H1 (cell line): ENCODE results near the gene RHBDF1. TPM values are rescaled to one million over a fixed set of nuclear protein-coding genes. Genes with fewer than 3 reads are reported as not detected.

Experiments used
- CTCF ChIA-PET: fragments of 300-600 bp; sonication (Branson Sonifier 250); formaldehyde crosslinking; loops from one replicate; lab custom pipeline; 2021; ENCODE audit not compliant: partially characterized antibody; lab: Charles Lee
- POLR2A ChIA-PET: fragments of 300-600 bp; sonication (Branson Sonifier 250); formaldehyde crosslinking; loops from one replicate; lab custom pipeline; 2021; ENCODE audit warnings: inconsistent platforms; ENCODE audit not compliant: partially characterized antibody; lab: Charles Lee
- DNase-seq, 2 experiments: peaks; one replicate each; pipeline versions ENCODE4 v3.0.0 to v3.0.0-alpha.2; 2010 to 2022; ENCODE audit warnings: low spot score in 2 of 2, low read depth in 1 of 2, mixed read lengths in 1 of 2
- FAIRE-seq: peaks from 2 replicates; lab custom pipeline; 2011; peaks lifted over from hg19 to GRCh38; lab: Jason Lieb, UNC
- H2AFZ ChIP-seq: 2 replicates; pipeline ENCODE4 v1.8.1; 2012; ENCODE audit warnings: low read length, inconsistent platforms
- H2AK5ac ChIP-seq: 2 replicates; pipeline ENCODE4 v1.6.1; 2013; ENCODE audit warnings: low read depth, low read length
- H2BK120ac ChIP-seq: replicated peaks from 2 replicates; pipeline ENCODE3; 2013; ENCODE audit warnings: low read depth, low read length, inconsistent platforms
- H2BK12ac ChIP-seq: 2 replicates; pipeline ENCODE4 v1.6.1; 2013; ENCODE audit warnings: low read depth, low read length
- H2BK15ac ChIP-seq: 2 replicates; pipeline ENCODE4 v1.6.1; 2013; ENCODE audit warnings: low read length
- H2BK20ac ChIP-seq: 2 replicates; pipeline ENCODE4 v1.6.1; 2013; ENCODE audit warnings: low read length
- H2BK5ac ChIP-seq: 2 replicates; pipeline ENCODE4 v1.6.1; 2013; ENCODE audit warnings: low read depth, low read length
- H3K14ac ChIP-seq: 2 replicates; pipeline ENCODE4 v1.6.1; 2013; ENCODE audit warnings: inconsistent platforms; ENCODE audit not compliant: insufficient read length
- H3K18ac ChIP-seq: 2 replicates; pipeline ENCODE4 v1.6.1; 2013; ENCODE audit warnings: low read length; ENCODE audit errors: extremely low read depth
- H3K23ac ChIP-seq: 2 replicates; pipeline ENCODE4 v1.6.1; 2013; ENCODE audit warnings: inconsistent platforms; ENCODE audit not compliant: insufficient read length
- H3K23me2 ChIP-seq: 2 replicates; pipeline ENCODE4 v1.6.1; 2013; ENCODE audit warnings: low read depth, low read length
- H3K27ac ChIP-seq: 2 replicates; pipeline ENCODE4 v1.6.1; 2011; ENCODE audit warnings: low read depth, low read length, inconsistent platforms
- H3K27me3 ChIP-seq, 4 experiments: replicated peaks in 1 of 4; 1 replicate in 1 of 4; 2 replicates in 3 of 4; pipeline versions ENCODE4 v1.6.1 to v1.8.1; 2011 to 2013; ENCODE audit warnings: low read length in 3 of 4, mild to moderate bottlenecking in 3 of 4, inconsistent platforms in 2 of 4, mixed read lengths in 2 of 4, moderate library complexity in 1 of 4; ENCODE audit not compliant: control insufficient read depth in 3 of 4, insufficient read depth in 3 of 4; ENCODE audit errors: extremely low read depth in 1 of 4
- H3K36me3 ChIP-seq, 4 experiments: 2 replicates each; pipeline versions ENCODE4 v1.6.1 to v1.8.1; 2011 to 2013; ENCODE audit warnings: mild to moderate bottlenecking in 4 of 4, low read length in 3 of 4, moderate library complexity in 2 of 4, control low read depth in 1 of 4, inconsistent platforms in 1 of 4; ENCODE audit not compliant: insufficient read depth in 4 of 4, control insufficient read depth in 2 of 4
- H3K4ac ChIP-seq: replicated peaks from 2 replicates; pipeline ENCODE3; 2013; ENCODE audit warnings: low read length, low read depth, mixed read lengths, inconsistent platforms; ENCODE audit not compliant: insufficient read length
- H3K4me1 ChIP-seq, 4 experiments: replicated peaks in 1 of 4; 1 replicate in 1 of 4; 2 replicates in 3 of 4; pipeline versions ENCODE4 v1.6.1 to v1.8.1; 2011 to 2013; ENCODE audit warnings: low read length in 3 of 4, inconsistent platforms in 2 of 4, mixed read lengths in 1 of 4; ENCODE audit not compliant: insufficient read depth in 4 of 4, control insufficient read depth in 3 of 4
- H3K4me2 ChIP-seq, 2 experiments: 2 replicates each; pipeline versions ENCODE4 v1.6.1 to v1.8.1; 2011 to 2013; ENCODE audit warnings: low read depth in 2 of 2, low read length in 2 of 2, control low read depth in 1 of 2, inconsistent platforms in 1 of 2, mild to moderate bottlenecking in 1 of 2; ENCODE audit not compliant: insufficient read depth in 1 of 2
- H3K4me3 ChIP-seq, 4 experiments: fragments of 200-600, 300-600 bp in 1 of 4; sonication (generic), shearing (Covaris generic), sonication (Bioruptor Twin) in 1 of 4; 2 replicates each; pipeline versions ENCODE4 v1.5.1 to v1.8.1; 2011 to 2016; ENCODE audit warnings: low read length in 4 of 4, low read depth in 3 of 4, control low read depth in 2 of 4, inconsistent platforms in 2 of 4, mild to moderate bottlenecking in 2 of 4, mixed read lengths in 1 of 4, moderate library complexity in 1 of 4; ENCODE audit not compliant: insufficient read depth in 2 of 4; ENCODE audit errors: extremely low read depth in 1 of 4
- H3K56ac ChIP-seq: replicated peaks from 2 replicates; pipeline ENCODE3; 2013; ENCODE audit warnings: low read depth, mild to moderate bottlenecking, mixed read lengths, low read length, inconsistent platforms; ENCODE audit not compliant: insufficient read length
- H3K79me1 ChIP-seq: 2 replicates; pipeline ENCODE4 v1.6.1; 2013; ENCODE audit warnings: low read depth, low read length, control low read depth
- H3K79me2 ChIP-seq, 2 experiments: 2 replicates each; pipeline versions ENCODE4 v1.6.1 to v1.8.1; 2012 to 2013; ENCODE audit warnings: low read length in 2 of 2, mild to moderate bottlenecking in 2 of 2, inconsistent platforms in 1 of 2; ENCODE audit not compliant: insufficient read depth in 2 of 2, control insufficient read depth in 1 of 2
- H3K9ac ChIP-seq, 4 experiments: replicated peaks in 1 of 4; 1 replicate in 1 of 4; 2 replicates in 3 of 4; pipeline versions ENCODE4 v1.6.1 to v1.8.1; 2011 to 2013; ENCODE audit warnings: low read depth in 3 of 4, low read length in 3 of 4, control low read depth in 2 of 4, mild to moderate bottlenecking in 2 of 4, moderate library complexity in 2 of 4, inconsistent platforms in 1 of 4; ENCODE audit errors: extremely low read depth in 1 of 4
- H3K9me3 ChIP-seq, 2 experiments: 2 replicates each; pipeline versions ENCODE4 v1.6.1 to v1.8.1; 2012 to 2013; ENCODE audit warnings: mild to moderate bottlenecking in 2 of 2, moderate library complexity in 2 of 2, control low read depth in 1 of 2, inconsistent platforms in 1 of 2, low read depth in 1 of 2, low read length in 1 of 2, mixed read lengths in 1 of 2; ENCODE audit not compliant: insufficient read depth in 2 of 2
- H4K20me1 ChIP-seq, 2 experiments: replicated peaks in 1 of 2; 2 replicates each; pipeline versions ENCODE3 to v1.8.1; 2011 to 2013; ENCODE audit warnings: inconsistent platforms in 2 of 2, low read length in 2 of 2, mild to moderate bottlenecking in 1 of 2; ENCODE audit not compliant: insufficient read depth in 2 of 2, control insufficient read depth in 1 of 2
- H4K5ac ChIP-seq: 2 replicates; pipeline ENCODE4 v1.6.1; 2013; ENCODE audit warnings: low read length, low read depth, mixed read lengths, inconsistent platforms; ENCODE audit not compliant: insufficient read length
- H4K8ac ChIP-seq: 2 replicates; pipeline ENCODE4 v1.8.0; 2013; ENCODE audit warnings: mild to moderate bottlenecking, moderate library complexity, low read length, inconsistent platforms; ENCODE audit not compliant: insufficient read depth; ENCODE audit errors: extremely low read depth
- H4K91ac ChIP-seq: replicated peaks from 2 replicates; pipeline ENCODE3; 2013; ENCODE audit warnings: low read length, mixed read lengths, inconsistent platforms; ENCODE audit not compliant: insufficient read length
- EGR1 ChIP-seq: IDR thresholded peaks from 2 replicates; pipeline ENCODE4 v1.6.1; 2011; ENCODE audit warnings: low read depth, low read length, borderline replicate concordance
- RXRA ChIP-seq: IDR thresholded peaks from 2 replicates; pipeline ENCODE4 v1.6.1; 2011; ENCODE audit warnings: low read depth, mild to moderate bottlenecking, low read length, moderate library complexity; ENCODE audit not compliant: insufficient read depth
- SIRT6 ChIP-seq: IDR thresholded peaks from one replicate; pipeline ENCODE4 v1.7.1; 2012; ENCODE audit warnings: low read length, inconsistent platforms
- SRF ChIP-seq: IDR thresholded peaks from 2 replicates; pipeline ENCODE4 v1.6.1; 2011; ENCODE audit warnings: mild to moderate bottlenecking, low read depth, low read length, moderate library complexity
- WGBS, 2 experiments: shearing (Covaris generic) in 1 of 2; methylation state at CpG; one replicate each; pipeline versions ENCODE4 v1.1.6 to v1.1.7; 2013 to 2015; ENCODE audit warnings: low lambda C conversion rate in 2 of 2, mixed read lengths in 2 of 2, inconsistent platforms in 1 of 2, low coverage in 1 of 2, missing lambda C conversion rate in 1 of 2; ENCODE audit not compliant: insufficient replicate concordance in 2 of 2, insufficient coverage in 1 of 2, insufficient read length in 1 of 2; ENCODE audit errors: extremely low coverage in 1 of 2, missing lambda C conversion rate in 1 of 2; 5-methylcytosine and 5-hydroxymethylcytosine counted together
- polyA plus RNA-seq, 7 experiments: library from polyadenylated mRNA; depleted of rRNA in 3 of 7; stranded (reverse) in 5 of 7; unstranded in 2 of 7; fragments of >200 nt in 5 of 7; fragments of 200-250 nt in 2 of 7; gene quantifications; 1 replicate in 5 of 7; 2 replicates in 1 of 7; 4 replicates in 1 of 7; pipeline versions ENCODE4 v1.2.1 to v1.2.3, GENCODE V29; 2011 to 2013; ENCODE audit warnings: missing spikeins in 2 of 7, mixed read lengths in 2 of 7
- total RNA-seq: library from RNA; stranded (reverse); fragmentation: NEBNext Ultra II Directional; extraction: Animal tissue kit (Norgen Biotek cat#: 25700); gene quantifications from 2 replicates; pipeline ENCODE4 v1.2.1, GENCODE V29; 2021

Gene RHBDF1
- total and polyA plus RNA-seq, 2 of the 8 experiments (the other 6 are each of a cell fraction or from before 2014, with no cell fraction given): 37.4 to 51.6 TPM

DNA sequence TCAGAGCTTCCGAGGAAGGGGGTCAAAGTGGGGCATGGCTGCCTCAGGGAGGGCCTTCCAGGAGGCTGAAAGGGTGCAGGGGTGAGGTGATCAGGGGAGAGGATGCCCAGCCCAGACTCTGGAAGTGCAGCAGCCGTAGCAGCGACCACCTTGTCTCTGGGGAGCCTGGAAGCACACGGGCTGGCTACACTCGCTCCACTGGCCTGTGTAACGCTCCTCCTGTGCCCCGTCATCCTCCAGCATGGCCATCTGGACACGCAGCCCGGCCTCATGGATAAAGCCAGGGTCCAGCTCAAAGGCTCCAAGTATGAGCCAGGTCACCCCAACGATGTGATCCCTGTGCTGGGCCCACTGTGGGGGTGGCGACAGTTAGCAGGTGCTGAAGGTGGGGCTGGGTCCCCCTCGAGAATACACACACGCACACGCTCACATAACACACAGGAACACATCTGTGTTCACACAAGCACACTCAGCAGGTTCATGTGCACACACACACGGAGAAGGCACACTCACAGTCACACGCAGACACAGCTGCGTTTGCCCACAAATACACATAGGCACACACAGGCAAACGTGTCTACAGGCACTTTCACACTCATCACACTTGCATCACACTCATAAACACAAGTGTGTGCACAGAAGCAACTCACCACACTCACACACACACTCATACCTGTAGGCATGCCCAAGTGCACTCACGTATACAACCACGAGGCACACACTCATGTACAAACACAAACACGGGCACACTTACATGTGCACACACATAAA is 38.4 kb downstream of the RHBDF1 start:
- Histone ChIP-seq H2BK5ac (0 out of 2 replicates have a peak overlapping the region, but pooled peaks have one; percentile 18), H3K79me2 (no peaks in the 10 kb centered on the region), H3K14ac (no peak overlapping the region), H3K23ac (no peak overlapping the region), H2BK20ac (no peak overlapping the region), H3K27ac (no peak overlapping the region), H4K91ac (no peak overlapping the region), H3K9me3 (no peaks in the 10 kb centered on the region), H4K8ac (no peak overlapping the region), H3K4me2 (no peak overlapping the region), H3K4ac (no peak overlapping the region), H3K56ac (no peak overlapping the region), H3K36me3 (no peaks in the 10 kb centered on the region; a peak in 1 of 8 replicates), H3K4me3 (no peak overlapping the region), H3K79me1 (no peaks in the 10 kb centered on the region), H3K9ac (no peak overlapping the region), H2AK5ac (0 out of 2 replicates have a peak overlapping the region, but pooled peaks have one; percentile 9), H4K5ac (no peak overlapping the region), H2BK120ac (no peak overlapping the region), H2BK12ac (no peak overlapping the region), H3K23me2 (peaks cover 2% of the 10 kb centered on the region; the same call in 1 of the 2 replicates), H3K27me3 (no peaks in the 10 kb centered on the region), H3K4me1 (no peaks in the 10 kb centered on the region; a peak in 1 of 7 replicates), H3K18ac (no peak overlapping the region), H2BK15ac (no peak overlapping the region), H2AFZ (no peak overlapping the region), H4K20me1 (peaks cover 0 to 9% of the 10 kb centered on the region in 2 experiments)
- FAIRE-seq (no peak), DNase-seq (no peak)
- CTCF ChIA-PET: interaction anchor here (1.0 to 1.5 kb wide), 2 partner anchors 32 to 63 kb away, joined by 4 read pairs; no protein-coding TSS in a partner anchor
- POLR2A ChIA-PET: interaction anchor here (0.8 to 1.6 kb wide), 4 partner anchors 13 to 36 kb away, joined by 3 to 5 read pairs (median 4); partner anchors contain the start of genes POLR3K and SNRNP25
- 92% methylated on average over 19 of the region's 21 CpGs; no CpG with 5 or more reads in 1 of the 2 experiments for WGBS, 2 experiments
- no peak for TF ChIP-seq SRF
- TF ChIP-seq EGR1: no peak
- TF ChIP-seq SIRT6: no peak
- TF ChIP-seq RXRA: no peak
